ENCODE results near the gene SAPCD1.

The SAPCD1 gene

DNA sequence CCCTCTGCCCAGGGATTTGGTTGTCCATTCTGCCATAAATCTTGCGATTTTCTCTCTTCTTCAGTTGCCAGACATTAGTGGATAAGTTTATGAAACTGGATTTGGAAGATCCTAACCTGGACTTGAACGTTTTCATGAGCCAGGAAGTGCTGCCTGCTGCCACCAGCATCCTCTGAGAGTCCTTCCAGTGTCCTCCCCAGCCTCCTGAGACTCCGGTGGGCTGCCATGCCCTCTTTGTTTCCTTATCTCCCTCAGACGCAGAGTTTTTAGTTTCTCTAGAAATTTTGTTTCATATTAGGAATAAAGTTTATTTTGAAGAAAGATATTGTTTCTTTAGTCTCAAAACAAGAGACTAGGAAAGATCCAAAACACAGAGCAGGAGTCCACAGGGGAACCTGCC is at the start of gene SAPCD1:
Gene SAPCD1 (plus strand): TSS at position 301 of the 400 bp plus-strand sequence. CDS start 399 bp downstream, outside the sequence.
- H3K4me3 Mint-ChIP-seq, result no peak within 1 kb of the TSS
- peaks cover 2% of the 10 kb centered on the region for H3K4me1 Mint-ChIP-seq
- H3K36me3 Mint-ChIP-seq (ENCODE audit: low read depth), result peaks cover 51% of the 10 kb centered on the region
- no peak within 1 kb of the TSS for H3K27ac Mint-ChIP-seq
- no peak for ATAC-seq
- DNase-seq, result no peak
- H3K27me3 Mint-ChIP-seq, result no peaks in the 10 kb centered on the region
- H3K9me3 Mint-ChIP-seq, result no peaks in the 10 kb centered on the region

DNA sequence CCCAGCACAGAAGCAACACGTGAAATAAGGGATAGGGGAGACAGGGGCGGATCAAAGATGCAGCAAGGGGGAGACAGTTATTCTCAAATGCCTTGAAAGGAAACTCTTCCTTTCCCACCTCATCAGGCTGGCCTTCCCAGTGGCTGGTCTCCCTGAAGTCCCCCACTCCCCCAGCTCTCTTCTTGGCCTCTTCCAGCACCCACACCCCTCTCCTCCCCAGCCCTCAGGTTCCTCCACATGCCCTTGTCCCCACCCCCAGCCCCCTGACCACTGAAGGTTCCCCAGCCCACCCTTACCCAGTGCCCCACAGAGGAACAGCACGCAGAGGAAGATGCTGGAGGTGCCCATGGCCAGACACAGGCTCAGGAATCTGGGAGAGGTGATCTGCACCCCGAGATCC is 49.0 kb upstream of the SAPCD1 start:
- DNase-seq, result no peak
- Mint-ChIP-seq H3K27ac (no peak overlapping the region), H3K4me1 (peaks cover 10% of the 10 kb centered on the region), H3K27me3 (no peaks in the 10 kb centered on the region), H3K36me3 (ENCODE audit: low read depth) (no peaks in the 10 kb centered on the region), H3K9me3 (no peaks in the 10 kb centered on the region), H3K4me3 (no peak overlapping the region)
- no peak for ATAC-seq

DNA sequence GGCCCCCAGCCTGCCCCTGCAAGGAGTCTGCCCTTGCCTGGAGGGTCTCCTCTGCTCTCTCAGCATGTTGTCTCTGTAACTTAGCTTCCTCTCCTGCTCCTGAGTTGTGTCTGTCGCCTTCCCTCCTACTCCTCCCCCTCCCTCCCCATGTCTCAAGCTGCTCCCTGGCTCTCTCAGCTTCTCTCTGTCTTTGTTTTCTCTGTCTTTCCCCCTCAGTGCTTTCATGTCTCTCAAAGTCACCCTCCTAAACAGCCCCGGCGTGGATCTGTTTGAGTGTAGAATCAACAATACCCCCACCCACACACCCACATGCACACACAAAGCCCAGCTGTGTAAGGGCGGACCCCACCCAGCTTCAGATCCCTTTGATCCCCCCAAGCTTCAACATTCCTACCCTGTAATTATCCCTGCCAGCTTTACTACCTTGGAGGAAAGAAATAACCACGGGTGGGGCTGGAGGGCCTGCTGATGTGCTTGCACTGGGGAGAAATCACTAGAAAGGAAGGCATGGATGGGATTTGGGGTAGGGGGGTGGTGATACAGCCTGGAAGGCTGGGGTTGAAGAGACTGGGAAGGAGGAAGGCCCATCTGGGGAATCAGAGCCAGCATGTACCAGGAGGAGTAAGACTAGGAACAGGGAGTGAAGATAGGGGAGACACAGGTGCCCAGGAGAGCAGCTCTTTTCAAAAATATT is 48.3 kb upstream of the SAPCD1 start:
- Mint-ChIP-seq H3K9me3 (no peaks in the 10 kb centered on the region), H3K27me3 (no peaks in the 10 kb centered on the region), H3K4me3 (no peak overlapping the region), H3K4me1 (peaks cover 10% of the 10 kb centered on the region), H3K36me3 (ENCODE audit: low read depth) (no peaks in the 10 kb centered on the region), H3K27ac (no peak overlapping the region)
- ATAC-seq (no peak), DNase-seq (no peak)

DNA sequence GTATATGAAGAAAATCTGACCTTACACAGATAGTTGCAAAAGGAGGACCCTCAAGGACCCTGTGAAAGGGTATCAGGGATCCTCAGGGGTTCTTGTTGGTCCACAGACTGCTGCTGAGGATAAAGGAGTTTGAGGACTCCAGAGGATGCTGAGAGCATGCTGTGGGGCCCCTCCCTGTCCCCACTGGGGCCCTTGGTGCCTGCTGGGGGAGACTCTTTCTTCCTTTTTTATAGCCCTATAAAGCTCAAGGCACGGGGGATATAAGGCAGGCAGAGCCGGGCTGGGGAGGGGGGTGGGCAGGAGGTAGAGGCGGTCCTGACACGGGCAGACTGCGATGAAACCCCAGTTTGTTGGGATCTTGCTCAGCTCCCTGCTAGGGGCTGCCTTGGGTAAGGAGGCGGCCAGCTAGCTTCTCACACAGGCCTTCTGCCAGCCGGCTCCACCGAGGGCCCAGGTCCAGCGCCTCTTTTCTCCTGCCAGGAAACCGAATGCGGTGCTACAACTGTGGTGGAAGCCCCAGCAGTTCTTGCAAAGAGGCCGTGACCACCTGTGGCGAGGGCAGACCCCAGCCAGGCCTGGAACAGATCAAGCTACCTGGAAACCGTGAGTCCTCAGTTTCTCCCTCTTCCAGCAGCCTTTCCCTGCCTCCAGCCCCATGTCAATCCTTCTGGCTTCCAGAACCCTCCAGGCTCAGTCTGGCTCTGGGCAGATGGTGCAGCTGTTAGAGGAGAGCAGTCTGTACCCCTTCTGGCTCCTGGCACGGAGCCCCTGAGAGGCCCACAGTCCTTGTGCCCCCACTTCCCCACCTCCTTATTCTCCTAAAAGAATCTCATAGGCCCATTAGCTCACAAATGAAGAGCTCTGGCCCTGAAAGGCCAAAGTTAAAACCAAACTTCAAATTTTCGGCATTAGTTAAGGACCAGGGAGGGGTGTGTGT is 47.2 kb upstream of the SAPCD1 start, which contains the start of gene LY6G6D:
Gene LY6G6D (plus strand): TSS at position 327 of the 937 bp plus-strand sequence. CDS start 8 bp downstream, at position 335.
- Mint-ChIP-seq H3K27me3 (no peaks in the 10 kb centered on the region), H3K9me3 (no peaks in the 10 kb centered on the region), H3K27ac (no peak within 1 kb of the TSS), H3K4me1 (peaks cover 10% of the 10 kb centered on the region), H3K4me3 (no peak within 1 kb of the TSS), H3K36me3 (ENCODE audit: low read depth) (no peaks in the 10 kb centered on the region)
- no peak for DNase-seq
- ATAC-seq, result no peak

DNA sequence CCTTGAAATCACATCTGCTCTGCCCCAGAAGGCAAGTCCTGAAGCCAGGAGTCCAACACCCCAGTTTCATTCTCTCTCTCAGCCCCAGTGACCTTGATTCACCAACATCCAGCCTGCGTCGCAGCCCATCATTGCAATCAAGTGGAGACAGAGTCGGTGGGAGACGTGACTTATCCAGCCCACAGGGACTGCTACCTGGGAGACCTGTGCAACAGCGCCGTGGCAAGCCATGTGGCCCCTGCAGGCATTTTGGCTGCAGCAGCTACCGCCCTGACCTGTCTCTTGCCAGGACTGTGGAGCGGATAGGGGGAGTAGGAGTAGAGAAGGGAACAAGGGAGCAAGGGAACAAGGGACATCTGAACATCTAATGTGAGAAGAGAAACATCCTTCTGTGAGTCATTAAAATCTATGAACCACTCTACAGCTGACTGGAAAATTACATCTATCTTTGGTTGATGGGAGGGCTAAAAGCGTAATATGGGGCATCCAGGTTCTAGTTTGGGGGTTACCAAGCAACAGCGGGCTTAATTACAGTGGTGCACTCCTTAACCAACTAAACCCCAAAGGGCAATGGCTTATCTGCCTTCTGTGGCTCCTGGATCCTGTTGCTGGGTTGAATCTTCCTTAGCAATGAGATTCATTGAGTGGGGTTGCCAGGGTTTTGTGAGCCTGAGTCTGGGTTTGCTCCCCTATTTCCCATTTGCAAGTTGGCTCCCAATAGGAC is 44.8 kb upstream of the SAPCD1 start:
- Mint-ChIP-seq H3K4me1 (peaks cover 4% of the 10 kb centered on the region), H3K9me3 (no peaks in the 10 kb centered on the region), H3K4me3 (no peak overlapping the region), H3K27ac (no peak overlapping the region), H3K36me3 (ENCODE audit: low read depth) (no peaks in the 10 kb centered on the region), H3K27me3 (no peaks in the 10 kb centered on the region)
- ATAC-seq (no peak), DNase-seq (no peak)

DNA sequence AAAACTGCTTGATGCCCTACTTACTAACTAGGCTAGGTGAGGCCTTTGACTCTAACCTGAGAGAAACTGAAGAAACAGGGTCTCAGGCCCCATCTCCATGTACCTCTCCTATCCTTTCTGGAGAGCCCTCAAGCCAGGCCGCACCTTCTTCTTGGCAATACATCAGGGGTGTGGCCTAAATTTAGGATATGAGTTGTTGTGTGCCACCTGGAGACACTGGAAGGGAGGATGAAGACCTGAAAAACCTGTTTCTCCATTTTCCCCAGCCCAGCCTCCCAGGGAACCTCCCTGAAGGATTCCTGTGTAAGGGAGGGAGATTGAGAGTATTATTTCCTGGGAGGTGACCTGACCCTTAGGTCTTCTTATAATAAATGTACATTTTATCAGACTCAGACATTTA is 44.2 kb upstream of the SAPCD1 start:
- Mint-ChIP-seq H3K4me1 (peaks cover 5% of the 10 kb centered on the region), H3K36me3 (ENCODE audit: low read depth) (no peaks in the 10 kb centered on the region), H3K27ac (no peak overlapping the region), H3K4me3 (no peak overlapping the region), H3K27me3 (no peaks in the 10 kb centered on the region), H3K9me3 (no peaks in the 10 kb centered on the region)
- ATAC-seq (no peak), DNase-seq (no peak)

DNA sequence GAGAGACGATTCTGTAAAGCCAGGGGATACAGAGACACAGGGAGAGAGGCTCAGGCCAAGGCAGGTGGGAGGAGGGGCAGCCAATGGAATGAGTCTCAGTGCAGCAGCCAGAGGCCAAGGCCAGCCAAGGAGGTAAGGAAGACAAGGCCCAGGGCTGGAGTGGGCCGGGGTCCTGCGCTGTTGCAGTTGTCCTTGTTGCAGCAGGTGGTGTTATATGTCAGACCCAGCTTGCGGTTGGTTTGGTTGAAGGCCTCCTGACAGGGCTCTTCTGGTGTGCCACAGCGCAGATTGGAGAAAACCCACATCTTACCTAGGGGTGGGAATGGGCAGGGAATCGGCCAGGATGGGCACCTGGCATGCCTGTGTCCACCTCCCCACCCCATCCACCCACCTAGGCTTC is 43.5 kb upstream of the SAPCD1 start:
- ATAC-seq (no peak), DNase-seq (no peak)
- Mint-ChIP-seq H3K27me3 (no peaks in the 10 kb centered on the region), H3K36me3 (ENCODE audit: low read depth) (no peaks in the 10 kb centered on the region), H3K4me3 (no peak overlapping the region), H3K4me1 (peaks cover 7% of the 10 kb centered on the region), H3K27ac (no peak overlapping the region), H3K9me3 (no peaks in the 10 kb centered on the region)

DNA sequence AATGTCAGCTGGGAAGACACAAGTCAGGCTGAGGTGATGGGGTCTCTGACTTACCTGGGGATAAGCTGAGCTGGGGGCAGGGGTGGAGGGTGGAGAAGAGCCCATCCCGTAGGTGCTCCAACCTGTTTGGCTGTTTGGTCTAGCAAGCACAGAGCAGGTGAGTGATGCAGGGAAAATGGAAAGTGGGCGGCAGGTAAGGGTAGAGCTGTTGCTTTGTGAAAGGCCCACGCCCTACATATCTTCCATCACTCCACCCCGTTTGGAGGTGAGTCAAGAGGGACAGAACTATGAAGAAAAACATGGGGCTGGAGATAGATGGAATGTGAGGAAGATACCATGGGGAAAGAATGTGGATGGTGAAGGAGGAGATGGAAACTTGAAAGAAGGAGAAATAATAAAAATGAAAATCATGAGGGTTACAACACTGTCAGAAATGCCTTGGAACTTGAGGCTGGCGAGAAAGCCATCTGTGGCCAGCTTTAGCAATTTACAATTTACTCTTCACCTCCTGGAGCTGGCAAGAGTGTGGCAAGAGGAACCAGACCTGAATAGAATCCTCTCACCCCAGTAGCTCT is 42.2 kb upstream of the SAPCD1 start:
- no peak overlapping the region for H3K27ac Mint-ChIP-seq
- H3K4me1 Mint-ChIP-seq, result peaks cover 7% of the 10 kb centered on the region
- H3K36me3 Mint-ChIP-seq (ENCODE audit: low read depth), result no peaks in the 10 kb centered on the region
- no peaks in the 10 kb centered on the region for H3K27me3 Mint-ChIP-seq
- DNase-seq (no peak), ATAC-seq (no peak)
- H3K4me3 Mint-ChIP-seq, result no peak overlapping the region
- H3K9me3 Mint-ChIP-seq, result no peaks in the 10 kb centered on the region

DNA sequence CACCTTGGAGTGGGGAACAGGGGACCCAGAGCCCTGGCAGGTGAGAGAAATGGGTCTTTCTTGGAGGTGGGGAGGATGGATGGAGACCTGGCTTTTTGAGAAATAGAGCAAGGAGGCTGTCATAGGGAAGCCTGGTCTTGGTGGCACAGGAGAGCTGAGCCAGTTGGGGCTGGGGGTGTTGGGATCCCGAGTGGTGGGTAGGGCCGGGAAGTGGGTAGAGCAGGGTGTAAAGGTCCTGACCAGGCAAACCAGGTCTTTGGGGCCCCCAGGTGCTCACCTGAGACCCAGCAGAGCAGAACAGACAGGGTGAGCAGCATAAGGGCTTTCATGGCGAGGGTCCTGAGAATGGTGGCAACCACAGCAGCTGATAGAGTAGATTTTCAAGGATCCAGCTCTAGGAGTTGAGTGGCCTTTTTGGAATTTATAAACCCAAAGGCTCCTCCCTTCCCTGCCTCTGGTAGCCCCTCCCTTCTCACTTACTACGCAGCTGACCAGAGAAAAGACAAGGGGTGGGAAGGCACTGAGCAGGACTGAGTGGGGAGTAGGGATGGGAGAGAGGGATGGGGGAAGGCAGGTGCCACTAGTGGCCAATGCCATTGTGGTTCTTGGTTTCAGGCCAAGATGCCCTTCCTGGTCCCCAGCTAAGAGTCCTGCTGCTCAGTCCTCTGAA is 41.0 kb upstream of the SAPCD1 start, which contains the start of gene LY6G6C:
Gene LY6G6C (minus strand): TSS at position 396 of the 670 bp plus-strand sequence. CDS start 67 bp downstream, at position 329.
- no peak within 1 kb of the TSS for H3K4me3 Mint-ChIP-seq
- peaks cover 4% of the 10 kb centered on the region for H3K36me3 Mint-ChIP-seq (ENCODE audit: low read depth)

DNA sequence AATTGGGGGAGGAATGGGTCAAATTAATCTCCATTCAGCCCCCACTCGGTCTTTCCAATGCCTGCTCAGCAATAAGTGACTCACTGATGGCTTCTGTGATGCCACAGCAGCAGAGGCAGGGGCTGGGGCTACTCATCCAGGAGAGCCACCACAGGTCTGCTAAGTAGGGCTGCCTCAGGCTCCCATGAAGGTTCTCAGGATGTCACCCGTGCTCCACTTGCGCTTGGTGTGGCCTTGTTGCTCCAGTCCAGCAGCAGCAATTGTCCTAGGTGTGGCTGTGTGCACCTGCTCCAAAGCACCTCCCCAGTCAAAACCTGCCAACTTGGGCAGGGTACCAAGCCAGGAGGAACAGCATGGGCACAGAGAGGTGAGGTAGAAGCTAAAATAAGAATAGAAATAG is 40.3 kb upstream of the SAPCD1 start:
- ATAC-seq, result peak; percentile 48
- H3K9me3 Mint-ChIP-seq, result no peaks in the 10 kb centered on the region
- H3K36me3 Mint-ChIP-seq (ENCODE audit: low read depth), result peaks cover 4% of the 10 kb centered on the region
- no peaks in the 10 kb centered on the region for H3K27me3 Mint-ChIP-seq
- H3K27ac Mint-ChIP-seq, result no peak overlapping the region
- DNase-seq, result no peak
- H3K4me1 Mint-ChIP-seq, result peaks cover 24% of the 10 kb centered on the region
- H3K4me3 Mint-ChIP-seq, result no peak overlapping the region

More for the DNA sequence above, 41.0 kb upstream of the SAPCD1 start, which contains the start of gene LY6G6C:
- ATAC-seq (no peak), DNase-seq (no peak)
- no peaks in the 10 kb centered on the region for H3K27me3 Mint-ChIP-seq
- H3K27ac Mint-ChIP-seq, result no peak within 1 kb of the TSS
- peaks cover 18% of the 10 kb centered on the region for H3K4me1 Mint-ChIP-seq
- no peaks in the 10 kb centered on the region for H3K9me3 Mint-ChIP-seq

DNA sequence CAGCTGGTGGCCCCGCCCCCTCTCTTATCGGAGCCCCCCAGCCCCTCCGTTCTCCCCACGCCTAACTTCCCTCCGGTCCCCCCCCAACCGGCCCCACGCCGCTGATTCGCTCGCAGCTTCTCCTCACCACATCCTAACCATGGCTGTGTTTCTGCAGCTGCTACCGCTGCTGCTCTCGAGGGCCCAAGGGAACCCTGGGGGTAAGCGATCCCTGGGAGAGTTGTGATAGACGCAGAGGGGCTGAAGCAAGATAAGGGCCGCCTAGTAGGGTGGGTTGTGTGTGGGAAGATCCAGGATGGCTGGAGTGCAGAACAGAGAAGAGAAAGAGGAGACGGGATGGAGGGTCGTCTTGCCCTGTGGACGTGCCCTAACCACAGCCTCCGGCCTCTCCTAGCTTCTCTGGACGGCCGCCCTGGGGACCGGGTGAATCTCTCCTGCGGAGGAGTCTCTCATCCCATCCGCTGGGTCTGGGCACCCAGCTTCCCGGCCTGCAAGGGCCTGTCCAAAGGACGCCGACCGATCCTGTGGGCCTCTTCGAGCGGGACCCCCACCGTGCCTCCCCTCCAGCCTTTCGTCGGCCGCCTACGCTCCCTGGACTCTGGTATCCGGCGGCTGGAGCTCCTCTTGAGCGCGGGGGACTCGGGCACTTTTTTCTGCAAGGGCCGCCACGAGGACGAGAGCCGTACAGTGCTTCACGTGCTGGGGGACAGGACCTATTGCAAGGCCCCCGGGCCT is 39.0 kb upstream of the SAPCD1 start, which contains the start of gene MPIG6B:
Gene MPIG6B (plus strand): TSS at position 129 of the 735 bp plus-strand sequence. CDS start 11 bp downstream, at position 140.
- H3K36me3 Mint-ChIP-seq (ENCODE audit: low read depth), result peaks cover 9% of the 10 kb centered on the region
- H3K4me3 Mint-ChIP-seq, result no peak within 1 kb of the TSS
- H3K9me3 Mint-ChIP-seq, result no peaks in the 10 kb centered on the region
- H3K4me1 Mint-ChIP-seq, result peaks cover 36% of the 10 kb centered on the region
- no peaks in the 10 kb centered on the region for H3K27me3 Mint-ChIP-seq
- no peak within 1 kb of the TSS for H3K27ac Mint-ChIP-seq
- no peak for ATAC-seq
- no peak for DNase-seq

DNA sequence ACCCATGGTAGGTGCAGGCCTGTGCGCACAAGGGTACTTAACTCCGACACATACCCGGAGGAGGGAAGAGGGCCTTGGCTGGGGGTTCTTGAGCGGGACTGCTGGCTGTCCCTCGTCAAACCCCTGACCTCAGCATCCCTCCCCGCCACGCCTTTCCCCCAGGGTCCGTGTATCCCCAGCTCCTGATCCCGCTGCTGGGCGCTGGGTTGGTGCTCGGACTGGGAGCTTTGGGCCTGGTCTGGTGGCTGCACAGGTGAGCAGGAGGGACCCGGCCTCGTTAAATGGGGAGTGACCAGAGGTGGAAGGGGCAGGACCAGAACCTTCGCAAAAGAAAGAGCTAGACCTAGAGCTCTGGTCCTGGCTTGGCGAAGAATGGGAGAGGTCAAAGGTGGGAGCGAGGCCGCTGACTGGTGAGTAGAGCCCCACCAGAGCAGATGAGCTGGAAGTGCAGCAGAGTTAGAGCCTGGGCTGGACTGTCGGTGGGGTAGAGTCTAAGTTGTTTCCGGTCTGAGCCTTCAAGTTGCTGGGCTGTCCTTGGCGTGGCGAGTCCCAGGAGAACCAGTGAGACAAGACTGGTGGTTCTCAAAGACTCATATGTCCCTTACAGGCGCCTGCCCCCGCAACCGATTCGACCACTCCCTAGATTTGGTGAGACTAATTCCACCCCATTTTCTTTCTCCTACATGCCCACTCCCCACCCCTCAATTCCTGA is 38.3 kb upstream of the SAPCD1 start:
- no peak overlapping the region for H3K4me3 Mint-ChIP-seq
- peaks cover 42% of the 10 kb centered on the region for H3K4me1 Mint-ChIP-seq
- H3K27me3 Mint-ChIP-seq, result no peaks in the 10 kb centered on the region
- ATAC-seq (no peak), DNase-seq (no peak)
- no peak overlapping the region for H3K27ac Mint-ChIP-seq
- H3K9me3 Mint-ChIP-seq, result no peaks in the 10 kb centered on the region
- H3K36me3 Mint-ChIP-seq (ENCODE audit: low read depth), result peaks cover 9% of the 10 kb centered on the region

Measured in activated naive CD8-positive, alpha-beta T cell treated with anti-CD3 and anti-CD28 coated beads, Interleukin-2, amount 50 U/mL, for 24 hours (primary cell).